ENCODE results near the gene ZYG11B.
"Not testable (repeated sequence)": the region's sequence is repeated elsewhere in the genome, so short reads cannot be mapped to it uniquely, and the experiment has no call there.

The ZYG11B gene

GRCh38 chr1:52786148-52786547 lies 59.9 kb downstream of the ZYG11B start:
- TF ChIP-seq CTCF (IDR thresholded peaks at IDR 0.05; ENCODE audit: low read depth, low read length, missing control alignments), result no peak
- no peak for DNase-seq (ENCODE audit: extremely low read depth, low read depth)
- no peak overlapping the region for H3K4me3 ChIP-seq (replicated peaks; ENCODE audit: low read depth, low read length)

- not testable (repeated sequence) for DNase-seq (ENCODE audit: extremely low read depth, low read depth); H3K4me3 ChIP-seq (replicated peaks; ENCODE audit: low read depth, low read length)
These were observed 64.2 kb downstream of the ZYG11B start for GRCh38 chr1:52790429-52790828.

GRCh38 chr1:52792036-52792435 lies 65.8 kb downstream of the ZYG11B start:
- no peak for TF ChIP-seq CTCF (IDR thresholded peaks at IDR 0.05; ENCODE audit: low read depth, low read length, missing control alignments)
- H3K4me3 ChIP-seq (replicated peaks; ENCODE audit: low read depth, low read length), result no peak overlapping the region
- no peak for DNase-seq (ENCODE audit: extremely low read depth, low read depth)

GRCh38 chr1:52793717-52794116 lies 67.5 kb downstream of the ZYG11B start:
- H3K4me3 ChIP-seq (replicated peaks; ENCODE audit: low read depth, low read length); DNase-seq (ENCODE audit: extremely low read depth, low read depth): not testable (repeated sequence)

- no peak for DNase-seq (ENCODE audit: extremely low read depth, low read depth)
- no peak overlapping the region for H3K4me3 ChIP-seq (replicated peaks; ENCODE audit: low read depth, low read length)
- TF ChIP-seq CTCF (IDR thresholded peaks at IDR 0.05; ENCODE audit: low read depth, low read length, missing control alignments), result no peak
These were observed 69.2 kb downstream of the ZYG11B start for GRCh38 chr1:52795464-52795863.

GRCh38 chr1:52798331-52798730 lies 72.1 kb downstream of the ZYG11B start:
- H3K4me3 ChIP-seq (replicated peaks; ENCODE audit: low read depth, low read length), result no peak overlapping the region
- TF ChIP-seq CTCF (IDR thresholded peaks at IDR 0.05; ENCODE audit: low read depth, low read length, missing control alignments), result no peak
- DNase-seq (ENCODE audit: extremely low read depth, low read depth), result no peak

- no peak overlapping the region for H3K4me3 ChIP-seq (replicated peaks; ENCODE audit: low read depth, low read length)
- DNase-seq (ENCODE audit: extremely low read depth, low read depth), result no peak
- no peak for TF ChIP-seq CTCF (IDR thresholded peaks at IDR 0.05; ENCODE audit: low read depth, low read length, missing control alignments)
These were observed 74.8 kb downstream of the ZYG11B start for GRCh38 chr1:52801011-52801410.

- not testable (repeated sequence) for H3K4me3 ChIP-seq (replicated peaks; ENCODE audit: low read depth, low read length); DNase-seq (ENCODE audit: extremely low read depth, low read depth)
These were observed 77.8 kb downstream of the ZYG11B start for GRCh38 chr1:52804083-52804482.

- no peak overlapping the region for H3K4me3 ChIP-seq (replicated peaks; ENCODE audit: low read depth, low read length)
- TF ChIP-seq CTCF (IDR thresholded peaks at IDR 0.05; ENCODE audit: low read depth, low read length, missing control alignments), result no peak
- no peak for DNase-seq (ENCODE audit: extremely low read depth, low read depth)
These were observed 88.2 kb downstream of the ZYG11B start for GRCh38 chr1:52814465-52814864.

- not testable (repeated sequence) for H3K4me3 ChIP-seq (replicated peaks; ENCODE audit: low read depth, low read length); DNase-seq (ENCODE audit: extremely low read depth, low read depth)
These were observed 94.6 kb downstream of the ZYG11B start for GRCh38 chr1:52820830-52821229.
